HG02798 (cell line): Measurements from ENCODE around the gene MRPL16.

Experiments used
- ATAC-seq: cut with Tn5 transposase; IDR thresholded peaks from one replicate; pipeline ENCODE4 v1.9.1; 2021; ENCODE audit warnings: mild to moderate bottlenecking; ENCODE audit not compliant: unreplicated experiment, poor library complexity

Gene MRPL16

DNA sequence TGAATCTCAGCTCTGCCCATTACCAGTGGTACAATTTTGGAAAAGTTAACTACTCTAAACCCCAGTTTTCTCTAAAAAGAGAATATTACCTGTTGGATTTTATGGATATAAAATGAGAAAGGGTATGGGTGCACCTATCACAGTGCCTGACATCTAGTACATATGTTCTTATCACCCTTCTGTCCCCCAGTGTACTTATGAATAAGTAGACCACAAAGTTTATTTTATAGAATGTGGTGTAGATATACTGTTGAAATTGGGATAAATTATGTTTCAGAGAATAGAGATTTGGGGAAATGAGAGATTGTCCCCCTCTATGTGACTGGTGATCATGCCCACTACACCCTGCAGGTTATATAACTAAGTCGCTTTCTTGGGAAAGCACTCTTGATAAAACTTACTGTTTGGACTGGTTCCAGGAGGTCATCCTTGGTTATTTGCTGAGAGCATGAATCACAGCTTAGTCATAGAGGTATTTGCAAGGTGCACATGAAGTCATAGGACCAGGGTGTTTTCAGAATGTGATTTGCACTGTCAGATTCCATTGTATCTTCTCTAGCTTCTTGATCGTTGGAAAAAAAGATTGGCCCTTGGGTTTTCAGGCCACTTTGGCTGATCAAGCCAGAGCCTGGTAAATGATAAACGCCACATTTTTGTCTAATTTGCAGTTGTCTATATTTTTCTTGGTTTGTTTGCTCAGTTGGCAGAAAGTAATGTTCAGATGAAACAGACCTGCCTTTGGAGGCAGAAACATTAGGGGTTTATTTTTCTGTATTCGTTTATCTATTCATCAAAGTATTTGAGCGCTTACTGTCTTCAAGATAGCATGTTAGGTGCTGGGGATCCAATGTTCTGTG, 34.1 kb downstream of the MRPL16 start:
- ATAC-seq = no peak

GRCh38 chr11:59773083-59773440, 37.5 kb downstream of the MRPL16 start:
- no peak for ATAC-seq

GRCh38 chr11:59771605-59772004, 39.0 kb downstream of the MRPL16 start:
- ATAC-seq = no peak

DNA sequence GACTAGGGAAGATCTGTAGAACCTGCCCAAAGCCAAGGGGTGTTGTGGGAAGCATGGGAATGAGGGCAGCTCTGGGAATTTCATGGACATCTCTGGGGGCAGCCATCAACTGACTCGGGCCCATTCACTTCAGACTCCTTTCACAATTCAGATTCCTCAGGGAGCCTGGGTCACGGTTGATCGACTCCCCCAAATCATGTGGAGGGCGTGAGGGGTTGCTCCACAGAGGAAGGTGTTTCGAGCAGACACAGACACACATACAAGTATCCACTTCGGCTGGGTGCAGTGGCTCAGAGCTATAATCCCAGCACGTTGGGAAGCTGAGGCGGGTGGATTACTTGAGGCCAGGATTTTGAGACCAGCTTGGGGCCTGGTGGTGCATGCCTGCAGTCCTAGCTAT, 39.7 kb downstream of the MRPL16 start:
- no peak for ATAC-seq

- no peak for ATAC-seq
Measured at GRCh38 chr11:59770319-59770718, 40.3 kb downstream of the MRPL16 start.

DNA sequence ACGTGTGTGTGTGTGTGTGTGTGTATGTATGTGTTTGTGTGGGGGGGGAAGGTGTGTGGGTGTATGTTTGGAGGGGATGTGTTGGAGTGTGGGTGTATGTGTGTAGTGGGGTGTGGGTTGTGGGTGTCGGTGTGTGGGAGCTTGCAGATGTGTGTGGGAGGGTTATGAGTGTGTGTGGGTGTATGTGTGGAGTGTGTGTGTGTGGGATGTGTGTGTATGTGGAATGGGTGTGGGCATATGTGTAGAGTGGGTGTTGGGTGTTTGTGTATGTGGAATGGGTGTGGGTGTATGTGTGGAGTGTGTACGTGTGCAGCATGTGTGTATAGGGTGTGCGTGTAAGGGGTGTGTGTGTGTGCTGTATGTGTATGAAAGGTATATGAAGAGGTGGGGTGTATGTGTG, 40.8 kb downstream of the MRPL16 start:
- ATAC-seq = no peak

DNA sequence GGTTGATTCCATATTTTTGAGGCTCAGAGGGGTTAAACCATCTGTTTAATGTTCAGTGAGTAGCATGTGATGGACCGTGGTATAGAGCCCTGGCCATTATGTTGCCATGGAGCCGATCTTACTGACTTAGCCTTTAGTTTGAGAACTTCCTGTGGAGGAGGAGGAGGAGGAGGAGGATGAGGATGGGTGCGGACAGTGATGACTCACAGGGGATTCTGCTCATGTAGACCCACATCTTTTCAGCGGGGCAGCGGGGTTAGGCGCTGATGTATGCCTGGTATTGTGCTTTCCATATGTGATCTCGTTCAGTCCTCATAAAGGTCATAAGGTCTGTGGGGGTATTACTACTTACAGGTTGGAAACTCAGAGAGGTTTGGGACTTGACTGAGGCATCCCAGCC, 41.5 kb downstream of the MRPL16 start:
- ATAC-seq = no peak

- ATAC-seq = no peak
Measured at GRCh38 chr11:59767225-59767611, 43.4 kb downstream of the MRPL16 start.

GRCh38 chr11:59766542-59767224, 43.9 kb downstream of the MRPL16 start:
- ATAC-seq = no peak

DNA sequence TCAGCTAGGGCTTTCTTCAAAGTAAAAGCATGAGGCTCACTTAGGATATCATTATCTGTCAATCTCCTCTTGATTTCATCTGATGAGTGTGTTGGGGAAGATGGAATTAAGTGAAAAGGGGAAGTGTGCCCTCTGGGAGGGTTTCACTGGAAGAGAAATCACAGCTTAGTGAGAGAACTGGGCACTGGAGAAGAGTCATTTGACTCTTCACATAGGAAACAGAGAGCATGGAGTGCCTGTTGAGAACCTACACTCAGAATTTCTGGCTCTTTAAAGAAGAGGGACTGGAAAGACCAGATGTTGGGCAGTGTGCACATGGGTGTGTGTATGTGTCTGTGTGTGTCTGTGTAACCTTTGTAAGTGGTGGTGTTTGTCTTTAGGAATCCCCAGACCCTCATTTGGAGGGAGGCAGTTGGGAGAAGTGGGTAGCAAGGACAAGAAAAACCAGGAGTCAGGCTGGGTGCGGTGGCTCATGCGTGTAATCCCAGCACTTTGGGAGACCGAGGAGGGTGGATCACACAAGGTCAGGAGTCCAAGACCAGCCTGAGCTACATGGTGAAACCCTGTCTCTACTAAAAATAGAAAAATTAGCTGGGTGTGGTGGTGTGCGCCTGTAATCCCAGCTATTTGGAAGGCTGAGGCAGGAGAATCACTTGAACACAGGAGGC, 45.4 kb downstream of the MRPL16 start:
- ATAC-seq = no peak

DNA sequence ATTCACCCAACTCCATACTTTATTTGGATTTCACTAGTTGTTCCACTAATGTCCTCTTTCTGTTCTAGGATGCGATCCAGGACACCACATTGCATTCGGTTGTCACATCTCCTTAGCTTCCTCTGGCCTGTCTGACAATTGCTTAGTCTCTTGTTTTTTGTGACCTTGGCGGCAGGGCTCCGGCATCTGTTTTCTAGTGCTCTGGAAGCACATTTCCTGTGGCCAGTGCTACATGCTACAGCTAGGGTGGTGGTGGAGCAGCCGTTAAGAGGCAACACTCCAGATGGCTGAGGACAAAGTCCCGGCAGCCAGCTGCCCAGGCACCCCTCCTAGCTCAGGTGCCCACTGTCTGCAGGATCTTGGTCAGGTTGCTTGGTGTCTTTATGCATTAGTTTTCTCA, 48.6 kb downstream of the MRPL16 start:
- ATAC-seq = no peak

DNA sequence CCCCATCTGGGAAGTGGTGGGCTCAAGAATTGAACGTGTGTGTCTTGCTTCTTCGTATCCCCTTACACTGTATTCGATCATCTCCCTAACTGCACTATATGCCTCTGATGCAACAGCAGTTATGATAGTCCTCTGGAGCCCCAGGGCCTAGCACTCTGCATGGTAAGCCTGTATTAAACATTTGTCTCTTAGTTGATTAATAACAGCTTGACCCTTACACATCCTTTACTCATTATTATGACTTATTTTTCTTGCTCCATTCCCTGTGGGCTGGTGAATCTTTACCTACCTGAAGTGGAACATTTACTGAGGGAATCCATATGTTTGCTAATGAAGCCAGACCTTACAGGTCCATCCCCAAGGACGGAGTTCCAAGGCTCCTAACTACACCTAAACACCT, 49.8 kb downstream of the MRPL16 start:
- ATAC-seq = no peak

DNA sequence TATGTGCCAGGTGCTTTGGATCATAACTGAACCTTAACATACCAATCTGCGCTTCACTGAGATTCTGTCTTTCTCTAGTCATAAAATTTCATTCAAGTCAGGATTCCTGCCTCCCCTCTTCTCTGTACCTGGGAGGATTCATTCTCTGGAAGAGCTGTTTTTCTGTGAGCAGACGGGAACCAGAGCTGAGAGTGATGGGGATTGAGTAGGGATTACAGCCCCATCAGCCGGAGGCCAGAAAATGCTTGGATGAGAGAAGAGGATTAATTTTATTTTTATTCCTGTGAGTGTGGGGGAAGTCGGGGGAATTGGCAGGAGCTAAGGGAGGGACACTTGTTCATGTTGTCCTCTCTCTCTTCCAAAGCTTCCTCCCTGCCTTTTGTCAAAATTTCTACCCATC, 50.7 kb downstream of the MRPL16 start:
- ATAC-seq = no peak

- ATAC-seq = no peak
Measured at GRCh38 chr11:59758401-59759037, 52.1 kb downstream of the MRPL16 start.

DNA sequence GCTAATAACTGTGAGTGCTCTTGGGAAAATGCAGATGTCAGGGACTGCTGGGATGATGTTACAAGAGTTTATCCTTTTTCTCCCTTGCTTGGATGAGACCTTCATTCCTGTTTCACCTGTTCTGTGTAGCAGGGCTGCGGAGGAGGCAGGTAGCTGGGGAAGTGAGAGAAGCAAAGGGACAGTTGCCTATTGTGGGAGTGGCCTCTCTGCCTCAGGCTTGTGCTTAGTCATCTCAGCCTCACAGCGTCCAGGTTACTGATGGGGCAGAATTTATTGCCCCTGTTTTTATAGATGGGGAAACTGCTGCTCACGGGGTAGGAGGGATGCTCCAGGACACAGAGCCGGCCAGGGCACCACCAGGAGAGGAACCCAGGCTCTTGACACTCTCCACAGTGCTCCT, 53.7 kb downstream of the MRPL16 start:
- no peak for ATAC-seq

GRCh38 chr11:59756558-59756840, 54.1 kb downstream of the MRPL16 start:
- ATAC-seq = no peak
